Measurements from ENCODE around the gene FUT9.

DNA sequence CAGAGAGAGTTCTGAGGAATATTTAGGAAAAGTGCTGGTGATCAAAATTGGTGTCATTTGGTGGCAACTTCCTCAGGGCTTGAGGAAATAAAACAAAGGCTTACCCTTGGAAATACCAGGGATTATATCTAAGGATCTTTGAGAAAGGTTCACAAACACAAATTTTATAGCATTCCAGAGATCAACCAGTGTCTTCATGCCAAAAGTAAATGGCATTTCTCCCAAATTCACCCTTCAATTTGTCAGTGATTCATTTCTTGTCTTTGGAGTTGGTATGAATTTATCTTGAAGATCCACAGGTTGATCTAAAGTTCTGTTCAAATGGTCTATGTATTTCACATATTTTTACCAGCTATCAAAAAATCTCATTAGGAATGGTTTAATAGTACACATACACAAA, 181.5 kb downstream of the FUT9 start:
- TF ChIP-seq, protein P1, sequence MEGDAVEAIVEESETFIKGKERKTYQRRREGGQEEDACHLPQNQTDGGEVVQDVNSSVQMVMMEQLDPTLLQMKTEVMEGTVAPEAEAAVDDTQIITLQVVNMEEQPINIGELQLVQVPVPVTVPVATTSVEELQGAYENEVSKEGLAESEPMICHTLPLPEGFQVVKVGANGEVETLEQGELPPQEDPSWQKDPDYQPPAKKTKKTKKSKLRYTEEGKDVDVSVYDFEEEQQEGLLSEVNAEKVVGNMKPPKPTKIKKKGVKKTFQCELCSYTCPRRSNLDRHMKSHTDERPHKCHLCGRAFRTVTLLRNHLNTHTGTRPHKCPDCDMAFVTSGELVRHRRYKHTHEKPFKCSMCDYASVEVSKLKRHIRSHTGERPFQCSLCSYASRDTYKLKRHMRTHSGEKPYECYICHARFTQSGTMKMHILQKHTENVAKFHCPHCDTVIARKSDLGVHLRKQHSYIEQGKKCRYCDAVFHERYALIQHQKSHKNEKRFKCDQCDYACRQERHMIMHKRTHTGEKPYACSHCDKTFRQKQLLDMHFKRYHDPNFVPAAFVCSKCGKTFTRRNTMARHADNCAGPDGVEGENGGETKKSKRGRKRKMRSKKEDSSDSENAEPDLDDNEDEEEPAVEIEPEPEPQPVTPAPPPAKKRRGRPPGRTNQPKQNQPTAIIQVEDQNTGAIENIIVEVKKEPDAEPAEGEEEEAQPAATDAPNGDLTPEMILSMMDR (IDR thresholded peaks at IDR 0.05 in 4 of 5, conservative IDR thresholded peaks at IDR 0.05 in 1 of 5): no peak
- no peak for TF ChIP-seq POLR2A (IDR thresholded peaks at IDR 0.05)

Measured in gastrocnemius medialis (tissue), 4 donors.